Mesenchymal stem cell (in vitro differentiated cells and primary cell): ENCODE measurements around the gene NAA30.

Experiments used
- DNase-seq: peaks from one replicate; pipeline ENCODE4 v3.0.0-alpha.2; 2013
- H2AFZ ChIP-seq: one replicate; pipeline ENCODE4 v1.6.1; 2013; ENCODE audit warnings: low read depth, mild to moderate bottlenecking, control low read depth, inconsistent platforms, low read length, moderate library complexity
- H2AK5ac ChIP-seq: 2 replicates; pipeline ENCODE4 v1.6.1; 2013; ENCODE audit warnings: low read length, moderate library complexity, mild to moderate bottlenecking, inconsistent platforms; ENCODE audit not compliant: severe bottlenecking
- H2BK120ac ChIP-seq: one replicate; pipeline ENCODE4 v1.6.1; 2013; ENCODE audit warnings: low read depth, mild to moderate bottlenecking, inconsistent platforms, low read length, moderate library complexity
- H2BK12ac ChIP-seq, 2 experiments: one replicate each; pipeline ENCODE4 v1.6.1; 2013; ENCODE audit warnings: inconsistent platforms in 2 of 2, low read length in 2 of 2, mild to moderate bottlenecking in 2 of 2, moderate library complexity in 2 of 2, control low read depth in 1 of 2
- H2BK15ac ChIP-seq: one replicate; pipeline ENCODE4 v1.6.1; 2013; ENCODE audit warnings: mild to moderate bottlenecking, low read depth, inconsistent platforms; ENCODE audit not compliant: poor library complexity, severe bottlenecking
- H2BK5ac ChIP-seq: 2 replicates; pipeline ENCODE4 v1.6.1; 2013; ENCODE audit warnings: low read depth, mild to moderate bottlenecking, low read length, control low read depth, inconsistent platforms; ENCODE audit not compliant: poor library complexity, severe bottlenecking
- H3K14ac ChIP-seq, 2 experiments: one replicate each; pipeline ENCODE4 v1.6.1; 2013; ENCODE audit warnings: inconsistent platforms in 2 of 2, low read length in 2 of 2, control low read depth in 1 of 2, mild to moderate bottlenecking in 1 of 2, moderate library complexity in 1 of 2
- H3K18ac ChIP-seq, 2 experiments: one replicate each; pipeline ENCODE4 v1.6.1; 2013; ENCODE audit warnings: inconsistent platforms in 2 of 2, low read length in 2 of 2, control low read depth in 1 of 2, low read depth in 1 of 2, mild to moderate bottlenecking in 1 of 2
- H3K23ac ChIP-seq, 2 experiments: one replicate each; pipeline ENCODE4 v1.6.1; 2013; ENCODE audit warnings: inconsistent platforms in 2 of 2, low read length in 2 of 2, mild to moderate bottlenecking in 2 of 2, moderate library complexity in 2 of 2, control low read depth in 1 of 2
- H3K27ac ChIP-seq: 2 replicates; pipeline ENCODE4 v1.5.1; 2013; ENCODE audit warnings: mild to moderate bottlenecking, moderate library complexity, low read length, control low read depth, inconsistent platforms; ENCODE audit not compliant: poor library complexity, severe bottlenecking
- H3K27me3 ChIP-seq, 2 experiments: 2 replicates each; pipeline versions ENCODE4 v1.6.1 to v1.7.0; 2013; ENCODE audit warnings: low read length in 2 of 2, mild to moderate bottlenecking in 2 of 2, moderate library complexity in 2 of 2, control low read depth in 1 of 2, inconsistent platforms in 1 of 2; ENCODE audit not compliant: control insufficient read depth in 1 of 2, insufficient read depth in 1 of 2
- H3K36me3 ChIP-seq, 2 experiments: 2 replicates each; pipeline versions ENCODE4 v1.6.1 to v1.7.0; 2013; ENCODE audit warnings: low read length in 2 of 2, control low read depth in 1 of 2, inconsistent platforms in 1 of 2, low read depth in 1 of 2, mild to moderate bottlenecking in 1 of 2; ENCODE audit not compliant: insufficient read depth in 2 of 2, control insufficient read depth in 1 of 2
- H3K4ac ChIP-seq, 2 experiments: one replicate each; pipeline ENCODE4 v1.6.1; 2013; ENCODE audit warnings: inconsistent platforms in 2 of 2, low read length in 2 of 2, mild to moderate bottlenecking in 2 of 2, moderate library complexity in 2 of 2, control low read depth in 1 of 2, low read depth in 1 of 2
- H3K4me1 ChIP-seq: 2 replicates; pipeline ENCODE4 v1.6.1; 2013; ENCODE audit warnings: low read depth, low read length, control low read depth; ENCODE audit not compliant: control insufficient read depth, insufficient read depth
- H3K4me2 ChIP-seq: 2 replicates; pipeline ENCODE4 v1.6.1; 2013; ENCODE audit warnings: low read length, mild to moderate bottlenecking, inconsistent platforms; ENCODE audit not compliant: poor library complexity, severe bottlenecking
- H3K4me3 ChIP-seq, 2 experiments: 2 replicates each; pipeline versions ENCODE4 v1.5.1 to v1.7.0; 2013; ENCODE audit warnings: low read length in 2 of 2, mild to moderate bottlenecking in 2 of 2, control low read depth in 1 of 2, low read depth in 1 of 2; ENCODE audit not compliant: insufficient read depth in 1 of 2
- H3K79me1 ChIP-seq: replicated peaks from 2 replicates; pipeline ENCODE4 v1.6.1; 2013; ENCODE audit warnings: mild to moderate bottlenecking, control low read depth, low read length, inconsistent platforms; ENCODE audit not compliant: poor library complexity, severe bottlenecking
- H3K9ac ChIP-seq: 2 replicates; pipeline ENCODE4 v1.7.0; 2013; ENCODE audit warnings: mild to moderate bottlenecking, low read length, moderate library complexity
- H3K9me3 ChIP-seq: 2 replicates; pipeline ENCODE4 v1.7.0; 2013; ENCODE audit warnings: mild to moderate bottlenecking, low read length; ENCODE audit not compliant: control insufficient read depth
- H4K8ac ChIP-seq: one replicate; pipeline ENCODE4 v1.6.1; 2013; ENCODE audit warnings: inconsistent platforms, mild to moderate bottlenecking, low read length, moderate library complexity
- H4K91ac ChIP-seq: one replicate; pipeline ENCODE4 v1.6.1; 2013; ENCODE audit warnings: mild to moderate bottlenecking, low read length, inconsistent platforms
- WGBS: methylation state at CpG from one replicate; pipeline ENCODE4 v1.1.7; 2013; ENCODE audit warnings: mixed read lengths; 5-methylcytosine and 5-hydroxymethylcytosine counted together

Gene NAA30

GRCh38 chr14:57413849-57414248, 23.5 kb downstream of the NAA30 start:
- no peak overlapping the region for H2AFZ ChIP-seq
- no peaks in the 10 kb centered on the region for H3K4me1 ChIP-seq
- no peak for DNase-seq
- no peak overlapping the region for H3K18ac ChIP-seq
- H3K79me1 ChIP-seq = peaks cover 2% of the 10 kb centered on the region
- whole genome bisulfite sequencing = no CpG with 5 or more reads among the region's 2 CpGs
- no peak overlapping the region for H2BK15ac ChIP-seq
- H2BK5ac ChIP-seq = no peak overlapping the region
- no peak overlapping the region for H3K23ac ChIP-seq
- H3K27me3 ChIP-seq = no peaks in the 10 kb centered on the region
- H3K9me3 ChIP-seq = no peaks in the 10 kb centered on the region
- no peak overlapping the region for H4K91ac ChIP-seq
- H2BK120ac ChIP-seq = no peak overlapping the region
- no peak overlapping the region for H2AK5ac ChIP-seq
- no peak overlapping the region for H3K4me3 ChIP-seq
- H3K9ac ChIP-seq = no peak overlapping the region
- no peak overlapping the region for H3K27ac ChIP-seq
- no peak overlapping the region for H3K14ac ChIP-seq
- H3K4ac ChIP-seq = no peak overlapping the region
- no peak overlapping the region for H3K4me2 ChIP-seq
- peaks cover 2 to 38% of the 10 kb centered on the region in 2 experiments for H3K36me3 ChIP-seq
- H2BK12ac ChIP-seq = no peak overlapping the region
- no peak overlapping the region for H4K8ac ChIP-seq

GRCh38 chr14:57417228-57417627, 26.8 kb downstream of the NAA30 start:
- no peak overlapping the region for H3K27ac ChIP-seq
- no CpG with 5 or more reads among the region's 1 CpG for WGBS
- H3K79me1 ChIP-seq = no peaks in the 10 kb centered on the region
- no peak overlapping the region for H2AK5ac ChIP-seq
- peaks cover 0 to 5% of the 10 kb centered on the region in 2 experiments for H3K36me3 ChIP-seq
- H3K14ac ChIP-seq = no peak overlapping the region
- H4K91ac ChIP-seq = no peak overlapping the region
- no peak overlapping the region for H3K4me3 ChIP-seq
- no peaks in the 10 kb centered on the region for H3K27me3 ChIP-seq
- no peak overlapping the region for H3K4ac ChIP-seq
- H2AFZ ChIP-seq = no peak overlapping the region
- no peak overlapping the region for H3K9ac ChIP-seq
- no peak overlapping the region for H2BK120ac ChIP-seq
- H3K9me3 ChIP-seq = no peaks in the 10 kb centered on the region
- DNase-seq = no peak
- no peak overlapping the region for H2BK15ac ChIP-seq
- H4K8ac ChIP-seq = no peak overlapping the region
- H2BK12ac ChIP-seq = no peak overlapping the region
- H3K4me2 ChIP-seq = no peak overlapping the region
- H3K23ac ChIP-seq = no peak overlapping the region
- no peak overlapping the region for H3K18ac ChIP-seq
- no peaks in the 10 kb centered on the region for H3K4me1 ChIP-seq
- H2BK5ac ChIP-seq = no peak overlapping the region

GRCh38 chr14:57418999-57419398, 28.6 kb downstream of the NAA30 start:
- H3K4me3 ChIP-seq = no peak overlapping the region
- no peak for DNase-seq
- H2BK120ac ChIP-seq = no peak overlapping the region
- H3K14ac ChIP-seq = no peak overlapping the region
- no peaks in the 10 kb centered on the region for H3K27me3 ChIP-seq
- no peaks in the 10 kb centered on the region for H3K9me3 ChIP-seq
- no peak overlapping the region for H3K4me2 ChIP-seq
- no peak overlapping the region for H3K27ac ChIP-seq
- H3K4ac ChIP-seq = no peak overlapping the region
- H2AK5ac ChIP-seq = no peak overlapping the region
- no peak overlapping the region for H3K18ac ChIP-seq
- H3K79me1 ChIP-seq = no peaks in the 10 kb centered on the region
- no peak overlapping the region for H4K8ac ChIP-seq
- 93% methylated on average over 4 of the region's 4 CpGs for WGBS
- no peak overlapping the region for H3K9ac ChIP-seq
- H2BK15ac ChIP-seq = no peak overlapping the region
- H3K23ac ChIP-seq = no peak overlapping the region
- no peaks in the 10 kb centered on the region for H3K36me3 ChIP-seq
- H2BK5ac ChIP-seq = no peak overlapping the region
- no peak overlapping the region for H2BK12ac ChIP-seq
- H2AFZ ChIP-seq = no peak overlapping the region
- H4K91ac ChIP-seq = no peak overlapping the region
- H3K4me1 ChIP-seq = no peaks in the 10 kb centered on the region

- no peak overlapping the region for H3K9ac ChIP-seq
- no peak overlapping the region for H3K23ac ChIP-seq
- H2AFZ ChIP-seq = no peak overlapping the region
- no peak overlapping the region for H3K4ac ChIP-seq
- 95% methylated on average over 4 of the region's 4 CpGs for WGBS
- no peaks in the 10 kb centered on the region for H3K27me3 ChIP-seq
- no peak overlapping the region for H3K4me2 ChIP-seq
- no peaks in the 10 kb centered on the region for H3K4me1 ChIP-seq
- no peak overlapping the region for H3K27ac ChIP-seq
- H2BK12ac ChIP-seq = no peak overlapping the region
- H3K36me3 ChIP-seq = no peaks in the 10 kb centered on the region
- H3K79me1 ChIP-seq = no peaks in the 10 kb centered on the region
- H4K8ac ChIP-seq = no peak overlapping the region
- H2BK120ac ChIP-seq = no peak overlapping the region
- H2BK15ac ChIP-seq = no peak overlapping the region
- H2BK5ac ChIP-seq = no peak overlapping the region
- no peak overlapping the region for H3K4me3 ChIP-seq
- DNase-seq = no peak
- no peaks in the 10 kb centered on the region for H3K9me3 ChIP-seq
- H3K18ac ChIP-seq = no peak overlapping the region
- no peak overlapping the region for H3K14ac ChIP-seq
- no peak overlapping the region for H2AK5ac ChIP-seq
- no peak overlapping the region for H4K91ac ChIP-seq
These were observed 29.6 kb downstream of the NAA30 start for GRCh38 chr14:57420033-57420432.
